HG02798 (cell line): Measurements from ENCODE around the gene ZNF556.
"Not testable (repeated sequence)": the region's sequence is repeated elsewhere in the genome, so short reads cannot be mapped to it uniquely, and the experiment has no call there.

ENCODE experiments used
- ATAC-seq: cut with Tn5 transposase; IDR thresholded peaks from one replicate; pipeline ENCODE4 v1.9.1; 2021; ENCODE audit warnings: mild to moderate bottlenecking; ENCODE audit not compliant: unreplicated experiment, poor library complexity

ZNF556 gene

GRCh38 chr19:2852598-2852997 lies 14.5 kb upstream of the ZNF556 start:
- no peak for ATAC-seq

DNA sequence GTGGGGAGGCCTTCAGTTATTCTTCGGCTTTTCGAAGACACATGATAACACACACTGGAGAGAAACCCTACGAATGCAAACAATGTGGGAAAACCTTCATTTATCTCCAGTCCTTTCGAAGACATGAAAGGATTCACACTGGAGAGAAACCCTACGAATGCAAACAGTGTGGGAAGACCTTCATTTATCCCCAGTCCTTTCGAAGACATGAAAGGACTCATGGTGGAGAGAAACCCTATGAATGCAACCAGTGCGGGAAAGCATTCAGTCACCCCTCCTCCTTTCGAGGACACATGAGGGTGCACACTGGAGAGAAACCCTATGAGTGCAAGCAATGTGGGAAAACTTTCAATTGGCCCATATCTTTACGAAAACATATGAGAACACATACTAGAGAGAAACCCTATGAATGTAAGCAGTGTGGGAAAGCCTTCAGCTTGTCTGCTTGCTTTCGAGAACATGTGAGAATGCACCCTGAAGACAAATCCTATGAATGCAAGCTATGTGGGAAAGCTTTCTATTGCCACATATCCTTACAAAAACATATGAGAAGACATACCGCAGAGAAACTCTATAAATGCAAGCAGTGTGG lies 14.0 kb upstream of the ZNF556 start:
- ATAC-seq: no peak

DNA sequence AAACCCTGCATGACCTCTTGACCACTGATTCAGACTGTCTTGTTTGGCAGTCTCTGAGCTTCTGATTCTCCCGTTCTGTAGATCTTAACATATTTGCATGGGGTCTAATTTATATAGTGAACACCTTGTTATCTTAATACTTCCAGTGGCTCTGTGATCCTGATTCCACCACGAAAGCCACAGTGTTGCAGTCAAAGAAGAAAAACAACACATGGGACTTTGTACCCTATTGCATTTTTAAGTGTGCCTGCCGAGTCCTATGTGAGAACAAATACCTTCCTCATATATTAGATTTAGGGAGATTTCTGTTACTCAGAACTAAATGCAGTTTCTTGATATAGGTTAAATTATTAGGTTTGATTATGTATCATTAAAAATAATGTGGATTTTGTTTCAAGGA lies 12.3 kb upstream of the ZNF556 start:
- no peak for ATAC-seq

- ATAC-seq: no peak
These were observed 10.6 kb upstream of the ZNF556 start for GRCh38 chr19:2856457-2857050.

GRCh38 chr19:2858864-2859263 lies 8.3 kb upstream of the ZNF556 start:
- no peak for ATAC-seq

DNA sequence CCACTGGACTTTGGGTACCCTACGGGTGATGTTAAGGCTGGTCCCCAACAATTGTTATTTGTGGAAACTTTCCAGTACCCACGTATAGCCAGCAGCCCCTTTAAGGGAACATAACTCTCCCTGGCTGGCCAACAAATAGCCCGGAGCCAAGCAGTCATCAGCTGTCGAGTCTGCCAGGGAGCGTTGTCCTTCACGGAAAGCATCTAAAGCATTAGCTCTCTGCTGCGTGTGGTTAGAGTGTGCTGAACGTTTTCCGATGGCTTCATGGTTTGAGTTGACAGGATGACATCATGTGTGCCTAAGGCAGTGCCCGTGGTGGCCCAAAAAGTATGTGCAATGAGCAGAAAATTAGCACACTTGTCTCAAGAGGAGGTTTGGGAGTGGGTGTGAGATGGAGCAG lies 3.3 kb upstream of the ZNF556 start:
- no peak for ATAC-seq

- ATAC-seq: no peak
These were observed 1.6 kb upstream of the ZNF556 start for GRCh38 chr19:2865334-2866100.

- no peak for ATAC-seq
These were observed 575 bp upstream of the ZNF556 start for GRCh38 chr19:2866495-2867024.

DNA sequence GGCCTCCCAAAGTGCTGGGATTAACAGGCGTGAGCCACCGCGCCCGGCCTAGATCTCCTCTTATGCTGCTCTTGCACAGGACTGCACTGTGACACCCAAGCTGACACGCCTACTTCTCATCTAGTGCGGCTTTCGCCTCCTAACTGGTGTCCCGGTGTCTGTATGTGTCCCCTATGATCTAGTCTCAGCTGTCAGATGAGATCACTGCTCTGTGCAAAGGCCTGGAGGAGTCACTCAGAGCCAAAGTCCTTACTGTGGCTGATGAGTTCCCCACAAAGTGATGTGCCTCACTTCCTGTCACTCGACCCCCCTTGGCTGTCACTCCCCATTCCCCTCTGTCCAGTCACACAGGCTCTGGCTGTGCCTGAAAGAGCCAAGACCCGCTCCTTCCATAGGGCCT lies 2.5 kb downstream of the ZNF556 start:
- ATAC-seq: no peak

GRCh38 chr19:2872175-2872574 lies 5.0 kb downstream of the ZNF556 start:
- ATAC-seq: not testable (repeated sequence)

- ATAC-seq: no peak
These were observed 10.5 kb downstream of the ZNF556 start for GRCh38 chr19:2877398-2878331.

- ATAC-seq: no peak
These were observed 16.7 kb downstream of the ZNF556 start for GRCh38 chr19:2883686-2884439.

DNA sequence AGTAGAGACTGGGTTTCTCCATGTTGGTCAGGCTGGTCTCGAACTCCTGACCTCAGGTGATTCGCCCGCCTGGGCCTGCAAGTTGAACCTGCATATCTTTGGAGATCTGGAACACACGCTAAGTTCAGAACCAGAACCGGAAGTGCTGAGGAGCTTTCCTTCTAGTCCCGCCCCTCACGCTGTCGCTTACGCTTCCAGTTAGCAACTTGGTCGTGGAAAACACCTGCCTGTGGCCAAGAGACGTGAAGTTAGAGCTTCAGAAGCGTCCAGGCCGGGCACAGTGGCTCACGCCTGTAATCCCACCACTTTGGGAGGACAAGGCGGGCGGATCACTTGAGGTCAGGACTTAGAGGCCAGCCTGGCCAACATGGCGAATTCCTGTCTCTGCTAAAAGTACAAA lies 18.6 kb downstream of the ZNF556 start:
- no peak for ATAC-seq

- no peak for ATAC-seq
These were observed 20.3 kb downstream of the ZNF556 start for GRCh38 chr19:2887391-2887914.

DNA sequence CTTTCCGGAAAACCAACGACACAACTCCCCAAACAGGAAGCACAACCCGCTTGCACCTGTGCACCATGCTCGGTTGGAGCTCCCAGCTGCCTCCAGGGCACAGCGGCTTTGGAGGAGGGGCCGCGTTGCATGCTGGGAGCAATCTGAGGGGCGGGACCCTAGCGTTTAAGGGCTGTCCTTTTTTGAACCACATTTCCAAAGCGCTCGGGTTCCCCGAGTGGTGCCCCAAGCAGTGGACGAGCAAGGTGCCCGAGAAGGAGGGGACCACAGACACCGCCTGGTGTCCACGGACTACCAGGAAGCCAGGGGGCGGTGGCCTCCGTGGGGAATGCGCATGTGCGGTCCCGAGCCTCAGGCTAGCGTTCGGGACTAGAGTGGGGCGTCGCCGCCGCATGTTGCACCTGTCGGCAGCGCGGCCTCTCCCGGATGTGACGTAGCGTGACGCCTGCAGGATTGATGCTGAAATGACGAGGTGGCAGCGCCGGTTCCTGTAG lies 21.6 kb downstream of the ZNF556 start:
- ATAC-seq: no peak

DNA sequence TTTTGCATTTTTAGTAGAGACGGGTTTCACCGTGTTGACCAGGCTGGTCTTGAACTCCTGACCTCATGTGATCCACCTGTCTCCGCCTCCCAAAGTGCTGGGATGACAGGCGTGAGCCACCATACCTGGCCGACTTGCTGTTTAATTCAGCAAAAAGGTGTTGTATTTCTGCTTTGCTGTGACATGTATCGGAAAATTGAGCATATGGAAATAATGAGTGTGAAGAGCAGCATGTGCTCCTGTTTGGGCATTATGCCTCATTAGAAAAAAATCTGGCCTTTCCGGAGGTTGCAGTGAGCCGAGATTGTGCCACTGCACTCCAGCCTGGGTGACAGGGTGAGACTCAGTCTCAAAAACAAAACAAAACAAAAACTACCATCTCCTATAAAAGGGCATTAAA lies 23.4 kb downstream of the ZNF556 start:
- ATAC-seq: not testable (repeated sequence)

GRCh38 chr19:2896694-2897093 lies 29.6 kb downstream of the ZNF556 start:
- no peak for ATAC-seq

DNA sequence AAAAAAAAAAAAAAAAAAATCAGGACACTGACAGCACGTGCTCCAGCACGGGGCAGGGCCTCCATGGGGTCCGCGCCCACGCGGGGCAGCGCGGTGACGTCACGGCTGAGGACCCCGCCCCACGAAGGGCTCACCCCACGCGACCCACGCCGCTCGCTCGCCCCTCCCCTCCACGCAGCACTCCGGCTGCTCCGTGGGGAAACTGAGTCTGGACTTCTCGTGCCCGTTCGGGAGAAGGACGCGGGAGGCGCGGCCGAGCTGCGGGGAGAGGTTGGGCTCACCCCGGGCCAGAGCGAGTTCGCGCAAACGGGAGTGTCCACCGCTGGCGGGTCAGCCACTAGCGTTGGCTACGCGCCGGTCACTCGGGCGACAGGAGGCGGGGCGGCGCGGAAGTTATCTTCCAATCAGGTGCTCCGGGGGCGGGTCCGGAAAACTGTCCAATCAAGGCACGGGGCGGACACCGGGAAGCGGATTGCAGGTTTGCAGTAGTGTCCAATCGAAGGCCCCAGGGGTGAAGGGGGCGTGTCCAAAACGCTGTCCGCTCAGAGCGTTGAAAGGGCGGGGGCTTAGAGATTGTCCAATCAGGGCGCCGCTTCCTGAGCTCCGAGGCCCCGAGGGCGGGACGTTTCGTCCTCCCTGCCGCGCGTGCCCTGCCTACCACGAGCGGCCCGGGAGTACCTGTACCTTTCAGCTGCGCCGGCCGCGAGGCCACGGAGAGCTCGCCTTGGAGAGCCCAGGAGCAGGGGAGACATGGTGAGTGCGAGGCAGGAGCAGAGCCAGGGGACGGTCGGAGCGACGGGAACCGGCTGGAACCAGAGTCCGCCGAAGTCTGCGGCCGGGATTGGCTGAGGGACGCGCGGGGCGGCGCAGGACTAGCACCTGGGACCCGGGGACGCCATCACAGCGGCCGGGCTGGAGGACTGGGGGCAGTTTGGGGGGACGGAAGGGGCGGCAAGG lies 33.4 kb downstream of the ZNF556 start, which contains the start of gene ZNF57:
Gene ZNF57, plus strand, starts transcription at position 633 of the 957 bp plus-strand sequence. Its CDS starts 118 bp downstream, at position 751.
- ATAC-seq: peak; percentile 96
